DOHH2 (cell line): Measurements from ENCODE around the gene SLC17A6.

Experiments used
- H3F3A ChIP-seq: fragments of 200-600 bp; sonication (generic), shearing (Covaris generic); 2 replicates; pipeline ENCODE4 v1.6.0; 2016; ENCODE audit warnings: antibody characterized with exemption, mild to moderate bottlenecking; ENCODE audit not compliant: control insufficient read depth, insufficient read depth
- H3K27ac ChIP-seq: fragments of 200-600 bp; sonication (generic); 2 replicates; pipeline ENCODE4 v1.5.1; 2014; ENCODE audit warnings: low read depth, mild to moderate bottlenecking, low read length, moderate library complexity
- H3K27me3 ChIP-seq: fragments of 200-600 bp; sonication (generic); 2 replicates; pipeline ENCODE4 v1.6.1; 2014; ENCODE audit warnings: mild to moderate bottlenecking, low read length, mixed read lengths; ENCODE audit not compliant: control insufficient read depth
- H3K36me3 ChIP-seq: fragments of 200-600 bp; sonication (generic); 2 replicates; pipeline ENCODE4 v1.6.1; 2014; ENCODE audit warnings: mild to moderate bottlenecking, low read length, moderate library complexity, mixed read lengths; ENCODE audit not compliant: control insufficient read depth
- H3K4me1 ChIP-seq: fragments of 200-600 bp; sonication (generic); 2 replicates; pipeline ENCODE4 v1.6.1; 2014; ENCODE audit warnings: mild to moderate bottlenecking, low read length, mixed read lengths; ENCODE audit not compliant: control insufficient read depth
- H3K4me2 ChIP-seq: fragments of 200-600 bp; sonication (generic); 2 replicates; pipeline ENCODE4 v1.6.0; 2014; ENCODE audit warnings: mild to moderate bottlenecking, low read length, moderate library complexity
- H3K4me3 ChIP-seq: fragments of 200-600 bp; sonication (generic); 2 replicates; pipeline ENCODE4 v1.5.1; 2014; ENCODE audit warnings: mild to moderate bottlenecking, low read length, mixed read lengths
- H3K79me2 ChIP-seq: fragments of 200-600 bp; sonication (generic); 2 replicates; pipeline ENCODE4 v1.6.1; 2014; ENCODE audit warnings: mild to moderate bottlenecking, low read length, mixed read lengths; ENCODE audit not compliant: control insufficient read depth
- H3K9me2 ChIP-seq: fragments of 200-600 bp; sonication (generic); replicated peaks from 2 replicates; pipeline ENCODE4 v1.6.1; 2014; ENCODE audit warnings: mild to moderate bottlenecking, low read length, mixed read lengths; ENCODE audit not compliant: control insufficient read depth
- H3K9me3 ChIP-seq: fragments of 200-600 bp; sonication (generic); 2 replicates; pipeline ENCODE4 v1.6.1; 2014; ENCODE audit warnings: antibody characterized with exemption, low read length, mixed read lengths; ENCODE audit not compliant: control insufficient read depth, insufficient read depth
- H4K20me1 ChIP-seq: fragments of 200-600 bp; sonication (generic); 2 replicates; pipeline ENCODE4 v1.6.0; 2014; ENCODE audit warnings: low read depth, mild to moderate bottlenecking, antibody characterized with exemption, low read length, moderate library complexity; ENCODE audit not compliant: control insufficient read depth, insufficient read depth
- EZH2phosphoT487 ChIP-seq: fragments of 200-600 bp; sonication (generic); IDR thresholded peaks from 2 replicates; pipeline ENCODE4 v1.6.1; 2017; ENCODE audit warnings: borderline replicate concordance, mild to moderate bottlenecking, antibody characterized with exemption, low read length, moderate library complexity, mixed read lengths
- TF ChIP-seq, protein P1 (sequence below): fragments of 200-600 bp; sonication (generic); IDR thresholded peaks from one replicate; pipeline ENCODE4 v1.5.1; 2014; ENCODE audit warnings: antibody characterized with exemption, mild to moderate bottlenecking, low read depth, low read length; ENCODE audit not compliant: poor library complexity, severe bottlenecking

SLC17A6 gene

DNA sequence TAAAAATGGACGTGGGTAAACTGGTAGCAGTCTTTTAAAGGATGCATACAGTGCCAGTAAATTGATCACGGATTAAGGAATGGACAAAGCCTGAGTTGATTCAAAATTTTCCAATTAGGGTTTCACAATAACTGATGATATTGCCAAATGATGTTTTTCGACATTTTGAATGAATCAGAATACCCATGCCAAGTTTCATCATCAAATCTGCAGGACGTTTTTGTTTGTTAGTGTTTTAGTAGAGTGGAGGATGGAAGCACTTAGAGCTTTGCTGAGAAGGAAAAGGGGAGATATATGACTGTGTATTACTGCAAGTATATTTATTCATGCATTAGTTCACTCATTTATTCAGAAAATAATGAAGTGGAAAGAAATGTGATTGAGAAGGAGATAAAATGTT, 78.3 kb downstream of the SLC17A6 start:
- Histone ChIP-seq H3K9me2 (no peaks in the 10 kb centered on the region), H3K27ac (no peak overlapping the region), H3K9me3 (no peaks in the 10 kb centered on the region), H3F3A (no peaks in the 10 kb centered on the region), H3K36me3 (no peaks in the 10 kb centered on the region), H3K4me1 (no peaks in the 10 kb centered on the region), H3K79me2 (no peaks in the 10 kb centered on the region), H3K4me3 (no peak overlapping the region), H3K27me3 (no peaks in the 10 kb centered on the region), H4K20me1 (no peaks in the 10 kb centered on the region), H3K4me2 (no peak overlapping the region)
- TF ChIP-seq, protein P1, sequence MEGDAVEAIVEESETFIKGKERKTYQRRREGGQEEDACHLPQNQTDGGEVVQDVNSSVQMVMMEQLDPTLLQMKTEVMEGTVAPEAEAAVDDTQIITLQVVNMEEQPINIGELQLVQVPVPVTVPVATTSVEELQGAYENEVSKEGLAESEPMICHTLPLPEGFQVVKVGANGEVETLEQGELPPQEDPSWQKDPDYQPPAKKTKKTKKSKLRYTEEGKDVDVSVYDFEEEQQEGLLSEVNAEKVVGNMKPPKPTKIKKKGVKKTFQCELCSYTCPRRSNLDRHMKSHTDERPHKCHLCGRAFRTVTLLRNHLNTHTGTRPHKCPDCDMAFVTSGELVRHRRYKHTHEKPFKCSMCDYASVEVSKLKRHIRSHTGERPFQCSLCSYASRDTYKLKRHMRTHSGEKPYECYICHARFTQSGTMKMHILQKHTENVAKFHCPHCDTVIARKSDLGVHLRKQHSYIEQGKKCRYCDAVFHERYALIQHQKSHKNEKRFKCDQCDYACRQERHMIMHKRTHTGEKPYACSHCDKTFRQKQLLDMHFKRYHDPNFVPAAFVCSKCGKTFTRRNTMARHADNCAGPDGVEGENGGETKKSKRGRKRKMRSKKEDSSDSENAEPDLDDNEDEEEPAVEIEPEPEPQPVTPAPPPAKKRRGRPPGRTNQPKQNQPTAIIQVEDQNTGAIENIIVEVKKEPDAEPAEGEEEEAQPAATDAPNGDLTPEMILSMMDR = no peak
- TF ChIP-seq EZH2phosphoT487 = no peak

DNA sequence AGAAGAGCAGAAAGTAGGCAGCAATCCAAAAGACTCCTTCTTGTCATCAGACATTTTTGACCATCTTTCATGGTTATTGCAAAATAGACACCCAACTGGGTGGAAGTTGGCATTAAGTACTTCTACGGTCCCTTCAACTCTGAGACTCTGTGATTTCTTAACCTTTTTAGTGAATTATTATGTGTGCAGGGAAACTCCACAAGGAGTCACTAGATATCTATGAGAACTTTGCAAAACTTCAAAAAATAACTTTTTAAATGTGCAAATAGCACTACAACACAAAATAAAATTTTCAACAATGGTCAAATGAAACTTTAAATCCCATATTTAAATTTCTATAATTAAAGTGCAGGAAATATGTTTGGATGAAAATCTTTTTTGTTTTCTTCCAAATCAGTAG, 88.7 kb downstream of the SLC17A6 start:
- Histone ChIP-seq H4K20me1 (no peaks in the 10 kb centered on the region), H3K4me2 (no peak overlapping the region), H3K79me2 (no peaks in the 10 kb centered on the region), H3K4me1 (no peaks in the 10 kb centered on the region), H3K27me3 (no peaks in the 10 kb centered on the region), H3K9me3 (no peaks in the 10 kb centered on the region), H3K4me3 (no peak overlapping the region), H3K36me3 (no peaks in the 10 kb centered on the region), H3F3A (no peaks in the 10 kb centered on the region), H3K27ac (no peak overlapping the region), H3K9me2 (no peaks in the 10 kb centered on the region)
- TF ChIP-seq, protein P1 = no peak
- no peak for TF ChIP-seq EZH2phosphoT487
